ENCODE results near the gene ZCCHC13. TPM values are rescaled to one million over a fixed set of nuclear protein-coding genes. Genes with fewer than 3 reads are reported as not detected.

ZCCHC13 gene
- total and polyA plus RNA-seq, 8 donors, result not detected

DNA sequence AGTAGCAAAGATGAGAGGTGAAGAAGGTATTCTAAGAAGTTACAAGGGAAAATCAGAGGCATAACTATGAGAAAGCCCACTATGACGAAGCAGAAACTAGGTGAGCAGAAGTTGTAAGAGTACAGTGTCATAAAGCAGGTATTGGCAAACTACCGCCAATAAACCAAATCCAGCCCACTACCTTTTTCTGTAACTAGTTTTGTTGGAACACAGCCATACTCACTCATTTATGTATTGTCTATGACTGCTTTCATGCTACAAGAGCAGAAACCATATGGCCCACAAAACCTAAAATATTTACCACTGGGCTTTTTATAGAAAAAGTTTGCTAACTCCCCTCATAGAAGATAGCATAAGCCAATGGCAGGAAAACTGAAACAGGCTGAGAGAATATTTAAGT lies 31.8 kb upstream of the ZCCHC13 start:
- Histone ChIP-seq H3K4me1 (no peaks in the 10 kb centered on the region), H3K27me3 (peaks cover 0 to 8% (median 0%) of the 10 kb centered on the region in 4 donors), H3K36me3 (no peaks in the 10 kb centered on the region), H3K9me3 (no peaks in the 10 kb centered on the region), H3K27ac (no peak overlapping the region), H3K4me3 (no peak overlapping the region)
- DNase-seq, result no peak
- intact Hi-C loops (cut with DNase I), result no loop called here
- ATAC-seq, result no peak
- FAIRE-seq, result no peak
- TF ChIP-seq, protein P1, sequence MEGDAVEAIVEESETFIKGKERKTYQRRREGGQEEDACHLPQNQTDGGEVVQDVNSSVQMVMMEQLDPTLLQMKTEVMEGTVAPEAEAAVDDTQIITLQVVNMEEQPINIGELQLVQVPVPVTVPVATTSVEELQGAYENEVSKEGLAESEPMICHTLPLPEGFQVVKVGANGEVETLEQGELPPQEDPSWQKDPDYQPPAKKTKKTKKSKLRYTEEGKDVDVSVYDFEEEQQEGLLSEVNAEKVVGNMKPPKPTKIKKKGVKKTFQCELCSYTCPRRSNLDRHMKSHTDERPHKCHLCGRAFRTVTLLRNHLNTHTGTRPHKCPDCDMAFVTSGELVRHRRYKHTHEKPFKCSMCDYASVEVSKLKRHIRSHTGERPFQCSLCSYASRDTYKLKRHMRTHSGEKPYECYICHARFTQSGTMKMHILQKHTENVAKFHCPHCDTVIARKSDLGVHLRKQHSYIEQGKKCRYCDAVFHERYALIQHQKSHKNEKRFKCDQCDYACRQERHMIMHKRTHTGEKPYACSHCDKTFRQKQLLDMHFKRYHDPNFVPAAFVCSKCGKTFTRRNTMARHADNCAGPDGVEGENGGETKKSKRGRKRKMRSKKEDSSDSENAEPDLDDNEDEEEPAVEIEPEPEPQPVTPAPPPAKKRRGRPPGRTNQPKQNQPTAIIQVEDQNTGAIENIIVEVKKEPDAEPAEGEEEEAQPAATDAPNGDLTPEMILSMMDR (IDR thresholded peaks at IDR 0.05), result no peak
- 77 to 91% methylated on average over 2 of the region's 2 CpGs for WGBS, 2 donors

DNA sequence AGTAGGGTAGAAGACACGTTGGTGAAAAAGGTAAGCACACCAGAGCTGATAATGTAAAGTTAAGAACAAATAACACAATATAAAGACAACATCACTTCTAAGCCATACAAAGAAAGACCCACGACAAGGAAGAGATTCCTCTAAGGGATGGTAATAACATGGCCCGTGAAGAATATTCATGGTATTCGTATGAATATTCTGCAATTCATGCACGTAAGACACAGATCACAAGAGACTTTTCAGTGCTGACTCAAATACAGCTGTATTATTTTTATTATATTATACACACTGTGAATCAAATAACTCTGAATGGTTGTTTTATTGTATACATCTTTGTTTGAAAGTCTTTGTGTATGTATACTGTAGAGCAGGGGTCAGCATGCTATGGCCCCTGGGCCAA lies 29.5 kb upstream of the ZCCHC13 start:
- intact Hi-C loops (cut with DNase I), result no loop called here
- WGBS, 2 donors, result 63 to 88% methylated on average over 5 of the region's 5 CpGs
- Histone ChIP-seq H3K36me3 (no peaks in the 10 kb centered on the region), H3K9me3 (no peaks in the 10 kb centered on the region), H3K4me3 (no peak overlapping the region), H3K4me1 (no peaks in the 10 kb centered on the region), H3K27me3 (peaks cover 0 to 8% (median 0%) of the 10 kb centered on the region in 4 donors), H3K27ac (no peak overlapping the region)
- DNase-seq (no peak), ATAC-seq (no peak), FAIRE-seq (no peak)
- TF ChIP-seq, protein P1 (IDR thresholded peaks at IDR 0.05), result no peak

DNA sequence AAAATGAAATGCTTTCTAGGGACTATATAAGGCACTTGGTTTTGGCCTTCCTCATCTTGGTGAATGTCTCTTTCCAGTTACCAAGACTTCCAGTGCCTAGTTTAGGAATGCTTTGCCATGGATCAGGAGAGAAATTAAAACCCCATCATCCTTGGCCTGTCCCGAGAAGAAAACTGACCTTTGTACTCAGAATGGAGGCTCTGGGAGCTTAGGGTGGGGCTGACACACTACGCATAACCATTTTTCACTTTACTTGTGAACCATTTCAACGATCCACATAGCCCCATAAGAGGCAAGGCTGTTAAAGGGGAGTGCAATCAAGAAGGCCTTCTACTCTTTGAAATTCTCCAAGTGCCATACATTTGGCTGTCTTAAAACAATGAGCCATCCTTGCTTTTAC lies 26.7 kb upstream of the ZCCHC13 start:
- Histone ChIP-seq H3K4me3 (no peak overlapping the region), H3K9me3 (no peaks in the 10 kb centered on the region), H3K27ac (no peak overlapping the region), H3K27me3 (peaks cover 0 to 8% (median 0%) of the 10 kb centered on the region in 4 donors), H3K4me1 (no peaks in the 10 kb centered on the region), H3K36me3 (peaks cover 0 to 6% (median 0%) of the 10 kb centered on the region in 3 donors)
- FAIRE-seq (no peak), DNase-seq (no peak), ATAC-seq (no peak)
- intact Hi-C loops (cut with DNase I), result no loop called here
- 60 to 78% methylated on average over 3 of the region's 3 CpGs for WGBS, 2 donors
- TF ChIP-seq, protein P1 (IDR thresholded peaks at IDR 0.05), result no peak

DNA sequence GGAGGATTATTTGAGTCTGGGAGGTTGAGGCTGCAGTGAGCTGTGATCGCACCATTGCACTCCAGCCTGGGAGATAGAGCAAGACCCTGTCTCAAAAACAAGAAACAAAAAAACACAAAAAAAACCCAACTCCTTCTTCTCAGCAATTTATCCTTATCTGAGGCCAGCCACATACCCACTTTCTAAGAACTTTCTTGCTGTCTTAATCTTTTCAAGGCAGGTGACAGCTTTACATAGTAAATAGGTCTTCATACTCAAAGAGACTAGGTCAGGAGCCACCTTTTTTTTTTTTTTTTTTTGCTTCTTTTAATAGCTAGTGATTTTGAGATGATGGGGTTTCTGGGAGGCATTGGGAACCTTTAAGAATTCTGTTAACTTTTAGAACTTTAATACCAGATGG lies 26.1 kb upstream of the ZCCHC13 start:
- intact Hi-C loops (cut with DNase I), result no loop called here
- ATAC-seq (no peak), DNase-seq (no peak), FAIRE-seq (no peak)
- WGBS, 2 donors, result 100% methylated on average over 1 of the region's 1 CpG
- Histone ChIP-seq H3K27ac (no peak overlapping the region), H3K27me3 (peaks cover 0 to 8% (median 0%) of the 10 kb centered on the region in 4 donors), H3K36me3 (peaks cover 0 to 6% (median 0%) of the 10 kb centered on the region in 3 donors), H3K4me1 (no peaks in the 10 kb centered on the region), H3K9me3 (no peaks in the 10 kb centered on the region), H3K4me3 (no peak overlapping the region)
- TF ChIP-seq, protein P1 (IDR thresholded peaks at IDR 0.05), result no peak

DNA sequence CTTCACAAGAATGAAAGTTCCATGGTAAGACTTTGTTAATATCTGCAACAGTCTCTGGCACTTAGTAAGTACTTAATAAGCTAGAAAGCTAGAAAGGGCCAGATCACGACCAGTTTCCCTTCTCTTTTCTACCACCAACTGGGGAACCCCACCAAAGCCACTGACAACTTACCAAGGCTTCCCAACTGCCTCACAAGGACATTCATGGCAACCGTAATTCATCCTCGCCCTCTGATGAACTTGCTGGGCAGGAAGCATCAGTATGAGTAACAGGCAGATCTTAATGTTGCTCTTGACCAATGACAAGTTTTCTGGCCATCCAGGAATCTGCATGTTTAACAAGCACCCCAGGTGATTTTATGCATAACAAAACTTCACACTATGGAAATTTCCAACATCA lies 23.2 kb upstream of the ZCCHC13 start:
- intact Hi-C loops (cut with DNase I), result no loop called here
- ATAC-seq, result no peak
- FAIRE-seq, result no peak

More for the DNA sequence above, 23.2 kb upstream of the ZCCHC13 start:
- Histone ChIP-seq H3K4me1 (no peaks in the 10 kb centered on the region), H3K27me3 (peaks cover 0 to 8% (median 0%) of the 10 kb centered on the region in 4 donors), H3K27ac (no peak overlapping the region), H3K9me3 (no peaks in the 10 kb centered on the region), H3K4me3 (no peak overlapping the region), H3K36me3 (peaks cover 0 to 6% (median 0%) of the 10 kb centered on the region in 3 donors)
- WGBS, 2 donors, result 59 to 92% methylated on average over 3 of the region's 3 CpGs
- TF ChIP-seq, protein P1 (IDR thresholded peaks at IDR 0.05), result no peak
- DNase-seq, result no peak

Measured in pancreas (tissue), 10 donors.